Measurements from ENCODE around the gene FMN1.
"Not testable (repeated sequence)": the region's sequence is repeated elsewhere in the genome, so short reads cannot be mapped to it uniquely, and the experiment has no call there.

The FMN1 gene

GRCh38 chr15:32956006-32956405, 238.5 kb downstream of the FMN1 start:
- no peak for DNase-seq

GRCh38 chr15:32953533-32953910, 241.0 kb downstream of the FMN1 start:
- DNase-seq = no peak

- DNase-seq = no peak
These were observed 241.5 kb downstream of the FMN1 start for GRCh38 chr15:32952901-32953532.

- no peak for DNase-seq
These were observed 242.6 kb downstream of the FMN1 start for GRCh38 chr15:32951736-32952464.

GRCh38 chr15:32950051-32950450, 244.5 kb downstream of the FMN1 start:
- DNase-seq = not testable (repeated sequence)

DNA sequence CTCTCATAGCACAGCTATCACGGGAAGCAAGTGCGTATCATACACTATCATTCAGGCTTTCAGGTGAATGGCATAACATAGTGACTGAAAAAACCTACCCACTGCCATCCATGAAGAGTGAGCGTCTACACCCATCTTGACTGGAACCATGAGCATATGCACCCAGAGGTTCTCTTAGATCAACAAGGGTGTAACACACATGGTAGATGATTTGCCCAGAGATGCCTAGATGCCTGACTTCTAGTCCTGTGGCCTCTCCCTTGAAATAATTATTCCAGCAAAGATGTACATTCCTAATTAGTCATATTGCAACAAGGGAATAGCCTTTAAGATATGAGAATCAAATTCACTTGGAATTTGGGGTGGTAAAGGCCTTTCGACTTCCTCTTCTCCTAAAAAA, 248.3 kb downstream of the FMN1 start:
- DNase-seq = no peak

GRCh38 chr15:32944431-32944830, 250.1 kb downstream of the FMN1 start:
- DNase-seq = no peak

DNA sequence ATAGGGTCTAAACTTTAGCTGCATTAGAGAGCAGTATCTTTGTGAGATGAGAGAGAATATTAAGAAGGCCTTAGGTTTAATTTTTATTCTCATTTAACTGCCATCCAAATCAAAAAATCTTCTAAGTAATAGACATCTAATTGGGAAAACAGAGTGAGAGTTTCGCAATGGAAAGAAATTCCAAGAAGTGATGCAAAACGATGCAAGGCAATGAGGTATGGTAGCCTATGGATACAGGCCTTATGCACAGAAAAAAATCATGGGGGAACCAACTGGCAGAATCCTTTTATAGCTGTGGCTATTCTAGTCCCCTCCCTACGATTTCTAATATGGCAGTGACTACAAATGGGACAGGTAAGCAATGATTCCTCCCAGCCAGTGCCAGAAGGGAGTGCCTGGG, 250.8 kb downstream of the FMN1 start:
- no peak for DNase-seq

DNA sequence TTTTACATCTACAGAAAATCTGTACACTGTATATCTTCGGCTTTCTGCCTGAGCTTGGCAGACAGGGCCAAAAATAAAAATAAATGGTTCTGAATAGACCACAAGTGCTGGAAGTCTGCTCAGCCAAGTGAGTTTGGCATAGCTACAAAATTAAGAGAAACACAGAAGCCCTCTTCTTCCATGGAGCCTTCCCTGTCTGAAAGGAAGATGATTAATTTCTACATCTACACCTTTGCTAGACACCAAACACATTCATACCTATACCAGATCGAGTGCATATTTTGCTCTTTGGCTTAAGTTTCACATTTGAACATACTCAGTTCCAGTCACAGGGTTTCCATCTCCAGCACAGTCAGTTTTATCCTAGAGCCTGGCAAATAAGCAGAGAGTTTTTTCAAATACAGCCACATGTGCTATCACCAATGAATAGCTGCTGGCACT, 252.1 kb downstream of the FMN1 start:
- DNase-seq = no peak

GRCh38 chr15:32941823-32942222, 252.7 kb downstream of the FMN1 start:
- no peak for DNase-seq

DNA sequence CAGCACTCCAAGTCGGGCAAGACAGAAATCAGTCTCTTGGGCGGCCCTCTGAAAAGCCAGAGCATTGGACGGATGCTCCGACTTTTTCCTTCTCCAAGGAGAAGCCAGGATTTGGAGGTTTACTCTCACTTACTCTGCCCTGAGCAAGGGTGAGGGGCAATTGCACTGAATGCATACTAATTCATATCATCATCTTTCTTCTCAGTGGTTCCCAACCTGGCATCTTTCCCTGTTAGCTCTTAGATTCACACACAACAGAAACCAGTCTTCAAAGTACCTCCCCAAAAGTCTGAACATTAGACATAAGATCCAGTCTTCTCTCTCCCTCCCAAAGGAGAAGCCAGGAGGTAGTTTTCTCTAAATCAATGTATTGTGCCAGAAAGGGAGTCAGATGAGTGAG, 257.5 kb downstream of the FMN1 start:
- no peak for DNase-seq

DNA sequence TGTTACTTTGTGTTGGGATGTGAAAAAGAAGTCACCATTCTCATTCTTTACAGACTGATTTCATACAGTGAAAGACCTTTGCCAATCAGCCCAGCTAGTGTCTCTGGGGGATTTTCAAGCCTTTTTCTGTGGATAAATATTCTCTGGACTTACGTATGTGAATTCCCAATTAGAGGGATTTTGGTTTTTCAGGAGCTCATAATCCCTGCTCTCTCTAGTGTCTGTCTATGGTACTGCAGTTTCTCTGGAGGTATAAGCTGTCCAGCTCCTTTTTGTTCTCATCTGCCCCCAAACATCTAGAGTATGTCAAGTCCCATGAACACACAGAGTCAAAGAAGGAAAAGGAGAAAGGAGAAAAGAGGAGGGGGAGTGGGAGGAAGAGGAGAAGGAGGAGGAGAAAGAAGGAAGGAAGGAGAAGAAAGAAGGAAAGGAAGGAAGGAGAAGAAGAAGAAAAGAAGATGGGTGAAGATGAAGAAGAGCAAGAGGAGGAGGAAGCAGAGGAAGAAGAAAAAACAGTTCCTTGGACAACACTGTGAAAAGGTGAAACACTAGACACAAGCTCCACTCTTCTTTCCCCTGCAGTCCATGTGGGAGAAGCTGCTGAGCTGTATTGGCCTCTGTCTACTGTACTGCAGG, 258.1 kb downstream of the FMN1 start:
- no peak for DNase-seq

- DNase-seq = no peak
These were observed 259.4 kb downstream of the FMN1 start for GRCh38 chr15:32935139-32935538.

- DNase-seq = no peak
These were observed 261.3 kb downstream of the FMN1 start for GRCh38 chr15:32933236-32933635.

- DNase-seq = no peak
These were observed 265.6 kb downstream of the FMN1 start for GRCh38 chr15:32928876-32929275.

- no peak for DNase-seq
These were observed 267.4 kb downstream of the FMN1 start for GRCh38 chr15:32927124-32927523.

- DNase-seq = no peak
These were observed 271.3 kb downstream of the FMN1 start for GRCh38 chr15:32923176-32923575.

DNA sequence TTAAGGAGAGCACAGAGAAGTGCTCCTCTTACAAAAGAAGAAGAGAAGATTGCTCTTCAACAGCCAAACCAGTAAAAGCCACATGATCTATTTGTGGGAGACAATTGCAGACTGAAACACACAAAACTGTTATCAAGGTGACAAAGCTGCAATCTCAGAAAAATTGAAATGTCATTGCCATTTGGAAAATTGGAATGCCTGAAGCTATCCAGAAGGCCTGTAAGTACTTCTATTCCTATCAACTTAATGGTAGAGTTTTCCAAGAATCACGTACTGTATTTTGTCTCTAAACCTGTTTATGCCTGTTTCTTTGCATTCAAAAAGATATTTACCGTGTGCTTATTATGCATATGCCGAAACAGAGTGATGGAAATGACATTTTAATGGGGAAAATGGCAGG, 272.0 kb downstream of the FMN1 start:
- DNase-seq = no peak

DNA sequence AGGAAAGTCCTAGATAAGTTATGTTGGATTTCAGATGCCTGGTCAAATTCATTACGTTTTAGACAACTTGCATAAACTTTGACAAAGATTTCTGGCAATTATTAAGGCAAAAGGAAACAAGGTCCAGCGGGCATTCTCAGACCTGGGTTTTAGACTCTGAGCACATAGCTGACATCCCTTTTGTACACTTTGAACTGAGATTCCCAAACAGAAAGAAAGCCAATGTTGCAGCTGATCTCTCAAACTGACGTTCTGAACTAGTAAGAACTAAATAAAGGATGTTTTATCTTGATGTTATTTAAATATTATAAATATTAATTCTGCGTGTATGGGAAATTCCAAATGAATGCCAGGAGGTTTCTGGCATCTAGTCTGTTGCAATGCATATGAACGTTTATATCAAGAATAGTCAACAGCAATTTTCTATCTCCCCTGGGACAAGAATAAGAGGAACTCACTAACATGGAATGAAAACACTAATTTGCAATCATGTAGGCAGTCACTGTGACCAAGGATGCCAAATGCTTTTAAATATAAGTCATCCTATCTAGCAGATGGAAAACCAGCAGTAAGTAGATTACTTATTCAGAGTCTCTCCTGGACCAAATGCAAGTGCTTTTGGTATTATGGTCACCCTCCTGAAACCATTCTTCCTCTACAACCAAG, 274.6 kb downstream of the FMN1 start:
- no peak for DNase-seq

GRCh38 chr15:32918547-32918946, 276.0 kb downstream of the FMN1 start:
- no peak for DNase-seq

GRCh38 chr15:32910839-32911238, 283.7 kb downstream of the FMN1 start:
- DNase-seq = no peak

GRCh38 chr15:32909431-32909830, 285.1 kb downstream of the FMN1 start:
- DNase-seq = no peak

DNA sequence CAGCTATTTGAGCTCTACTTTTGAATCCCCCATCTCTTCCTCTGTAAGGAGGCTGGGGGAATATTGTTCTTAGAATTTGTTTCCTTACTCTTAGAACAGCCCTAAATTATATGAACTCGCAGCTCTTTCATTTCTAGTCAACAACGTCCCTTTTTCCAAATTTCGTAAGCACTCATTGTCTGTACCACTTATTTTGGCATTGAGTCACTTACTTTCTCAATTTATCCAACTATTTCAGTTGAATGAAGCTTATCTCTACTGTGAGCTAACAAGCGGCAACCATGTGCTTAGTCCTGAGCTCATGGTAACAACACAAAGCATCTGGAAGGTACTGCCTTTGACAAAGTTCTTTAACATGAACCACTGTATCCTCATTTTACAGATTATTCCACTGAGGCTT, 285.6 kb downstream of the FMN1 start:
- DNase-seq = no peak

Data from NCI-H524 treated with DMSO at 0.1 percent for 48 hours (cell line).